ENCODE measurements around the gene INSR.
"Not testable (repeated sequence)": the region's sequence is repeated elsewhere in the genome, so short reads cannot be mapped to it uniquely, and the experiment has no call there.

The INSR gene

DNA sequence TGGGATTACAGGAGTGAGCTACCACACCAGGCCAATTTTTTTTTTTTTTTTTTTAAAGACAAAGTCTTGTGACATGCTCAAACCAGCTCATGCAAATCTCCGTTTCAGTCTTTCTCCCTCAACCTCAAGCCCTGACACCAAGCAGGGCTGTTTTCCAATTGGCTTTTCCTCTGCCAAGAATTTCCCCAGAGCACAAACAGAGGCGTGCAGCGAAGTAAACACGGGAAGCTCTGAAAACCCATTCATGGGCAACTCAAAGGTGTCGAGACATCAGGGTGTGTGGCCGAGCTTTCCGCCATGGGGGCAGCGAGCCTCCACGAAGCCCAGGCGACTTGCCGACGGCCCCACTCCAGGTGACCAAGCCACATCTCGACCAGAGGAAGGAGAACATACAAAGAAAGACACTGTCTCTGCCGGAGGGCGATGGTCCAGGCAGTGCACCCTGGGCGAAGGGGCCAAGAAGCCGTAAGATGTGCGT lies 70.0 kb downstream of the INSR start:
- peak; percentile 58 for DNase-seq (ENCODE audit: low spot score)

DNA sequence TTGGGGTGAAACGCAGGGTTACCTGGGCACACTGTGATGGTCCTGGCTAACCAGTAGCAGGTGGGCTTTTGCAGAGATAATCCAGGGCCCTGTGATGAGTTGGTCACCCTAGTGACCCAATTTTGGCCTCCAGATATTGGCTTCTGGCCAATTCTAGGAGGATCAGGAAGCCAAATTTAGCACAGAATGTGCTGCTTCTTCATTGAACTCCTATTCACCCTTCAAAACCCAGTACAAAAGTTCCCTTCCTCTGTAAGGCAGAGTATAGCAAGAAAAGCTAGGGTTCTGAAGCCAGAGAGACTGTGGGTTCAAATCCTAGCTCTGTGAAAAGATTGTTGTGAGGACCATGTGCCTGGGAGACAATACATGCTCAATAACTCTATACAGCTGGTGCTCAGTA lies 70.8 kb downstream of the INSR start:
- DNase-seq (ENCODE audit: low spot score) = no peak

DNA sequence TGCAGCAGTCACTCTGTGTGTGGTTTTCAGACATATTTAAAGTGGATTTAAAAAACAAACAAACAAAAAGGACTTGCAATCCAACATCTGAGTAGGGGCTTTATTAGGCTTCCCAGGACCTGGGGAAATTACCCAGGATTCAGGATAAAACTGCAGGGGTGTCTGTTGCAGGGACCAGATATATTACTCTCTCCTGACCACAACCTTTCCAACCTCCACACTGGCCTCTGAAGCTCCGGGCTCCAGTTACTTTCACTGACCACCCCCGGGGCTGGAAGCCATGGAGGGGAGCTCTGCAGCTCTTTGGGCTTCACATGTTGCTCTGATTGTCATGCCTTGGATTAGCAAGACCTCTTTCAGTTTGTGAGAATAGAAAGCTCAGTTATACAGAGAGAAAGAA lies 75.2 kb downstream of the INSR start:
- no peak for DNase-seq (ENCODE audit: low spot score)

DNA sequence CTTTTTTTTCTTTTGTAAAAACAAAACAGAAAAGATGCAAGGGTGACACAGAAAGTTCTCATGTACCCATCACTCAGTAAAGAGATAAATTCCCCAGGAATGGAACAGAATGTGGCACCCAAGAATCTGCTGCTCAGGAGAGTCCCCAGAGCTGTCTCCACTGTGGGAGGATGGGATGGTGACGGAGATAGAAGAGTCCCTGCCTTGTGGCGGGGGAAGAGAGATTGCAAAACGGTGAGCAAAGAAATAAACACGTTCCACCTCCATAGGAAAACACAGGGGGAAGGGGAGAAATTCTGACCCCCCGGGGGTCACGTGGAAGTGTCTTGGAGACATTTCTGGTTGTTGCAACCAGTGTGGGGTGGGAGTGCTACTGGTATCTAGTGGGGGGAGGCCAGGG lies 76.4 kb downstream of the INSR start:
- DNase-seq (ENCODE audit: low spot score) = no peak

DNA sequence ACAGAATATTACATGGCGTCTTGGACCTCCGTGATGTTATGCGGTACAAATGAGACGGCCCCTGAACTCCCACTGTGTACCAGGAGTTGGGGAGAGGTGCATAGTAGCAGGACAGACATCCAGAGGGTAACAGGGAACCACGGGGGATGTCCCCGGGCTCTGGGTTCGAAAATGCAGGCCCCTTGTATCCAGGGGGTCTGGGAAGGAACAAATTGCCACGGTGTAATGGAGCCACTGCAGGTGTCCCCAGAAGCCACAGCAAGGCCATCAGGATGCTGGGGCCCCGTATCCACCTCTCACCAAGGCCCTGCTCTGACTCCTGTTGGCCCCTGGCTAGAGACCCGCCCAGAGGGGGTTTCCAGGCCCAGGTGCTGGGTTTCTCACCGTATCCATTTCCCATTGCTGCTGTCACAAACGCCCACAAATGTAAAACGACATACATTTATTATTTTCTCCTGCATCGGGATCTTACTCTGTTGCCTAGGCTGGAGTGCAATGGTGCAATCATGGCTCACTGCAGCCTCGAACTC lies 77.8 kb downstream of the INSR start:
- no peak for DNase-seq (ENCODE audit: low spot score)

DNA sequence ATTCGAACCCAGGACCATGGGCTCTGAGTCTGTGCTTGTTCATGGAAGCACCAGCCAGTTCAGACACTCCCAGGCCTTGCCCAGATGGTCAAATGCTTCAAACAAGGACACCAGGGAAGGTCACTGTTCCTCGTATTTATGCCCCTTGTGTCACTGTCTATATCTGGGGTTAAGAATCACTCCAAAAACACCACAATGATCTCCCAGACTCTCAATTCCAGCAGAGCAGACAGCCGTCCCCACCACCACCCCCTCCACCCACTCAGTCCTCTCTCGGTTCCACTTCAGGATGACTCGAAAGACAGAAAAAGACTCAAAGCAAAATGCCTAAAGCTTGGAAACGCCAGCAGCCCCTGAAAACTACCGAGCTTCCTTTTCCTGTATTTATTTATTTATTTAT lies 79.0 kb downstream of the INSR start:
- DNase-seq (ENCODE audit: low spot score) = no peak

DNA sequence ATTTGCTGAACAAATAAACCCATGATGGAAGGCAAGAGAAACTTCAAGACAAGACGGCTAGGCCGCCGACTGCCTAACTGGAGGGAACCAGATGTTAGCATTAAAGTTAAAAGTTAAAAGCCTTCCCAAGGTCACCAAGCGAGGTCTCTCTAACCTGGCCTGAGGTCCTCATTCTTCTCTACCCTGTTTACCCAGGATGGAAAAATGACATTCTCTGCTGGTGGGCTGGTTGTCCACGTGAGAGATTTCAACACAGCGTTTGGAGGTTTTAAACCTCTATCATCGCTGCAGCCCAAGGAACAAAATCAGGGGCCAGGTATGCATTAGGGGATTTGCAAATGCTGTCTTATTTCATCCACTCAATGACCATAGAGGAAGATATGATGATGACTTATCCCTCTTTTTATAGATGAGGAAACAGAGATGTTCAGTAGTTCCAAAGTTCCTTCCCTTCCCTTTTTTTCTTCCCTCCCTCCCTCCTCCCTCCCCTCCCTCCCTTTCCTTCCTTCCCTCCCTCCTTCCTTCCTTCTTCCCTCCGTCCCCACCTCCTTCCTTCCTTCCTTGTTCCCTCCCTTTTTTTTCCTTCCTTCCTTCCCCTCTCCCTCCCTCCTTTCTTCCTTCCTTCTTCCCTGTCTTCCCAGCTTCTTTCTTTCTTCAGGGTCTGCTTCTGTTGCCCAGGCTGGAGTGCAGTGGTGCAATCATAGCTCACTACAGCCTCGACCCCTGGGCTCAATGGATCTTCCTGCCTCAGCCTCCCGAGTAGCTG lies 79.7 kb downstream of the INSR start:
- no peak for DNase-seq (ENCODE audit: low spot score)

DNA sequence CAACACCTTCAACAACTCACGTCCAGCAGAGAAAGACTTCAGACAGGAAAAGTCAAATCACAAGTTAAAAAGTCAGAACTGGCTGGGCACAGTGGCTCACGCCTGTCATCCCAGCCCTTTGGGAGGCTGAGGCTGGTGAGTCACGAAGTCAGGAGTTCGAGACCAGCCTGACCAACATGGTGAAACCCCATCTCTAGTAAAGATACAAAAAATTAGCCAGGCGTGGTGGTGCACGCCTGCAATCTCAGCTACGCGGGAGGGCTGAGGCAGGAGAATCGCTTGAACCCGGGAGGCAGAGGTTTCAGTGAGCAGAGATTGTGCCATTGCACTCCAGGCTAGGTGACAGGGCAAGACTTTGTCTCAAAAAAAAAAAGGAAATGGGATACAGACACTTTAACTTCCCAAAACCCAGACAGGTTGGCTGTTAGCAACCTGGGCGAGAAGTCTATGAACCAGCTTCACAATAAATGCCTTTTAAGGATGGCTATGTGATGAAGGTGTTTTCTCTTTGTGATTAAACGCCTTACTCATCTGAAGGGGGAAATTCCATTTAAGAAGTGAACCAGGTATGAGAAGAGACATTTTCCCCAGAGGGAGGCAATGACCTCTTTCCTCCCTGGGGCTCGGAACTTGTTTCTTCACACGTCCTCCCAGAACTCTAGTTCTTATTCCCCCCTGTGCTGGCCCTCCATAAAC lies 80.4 kb downstream of the INSR start:
- DNase-seq (ENCODE audit: low spot score) = no peak

DNA sequence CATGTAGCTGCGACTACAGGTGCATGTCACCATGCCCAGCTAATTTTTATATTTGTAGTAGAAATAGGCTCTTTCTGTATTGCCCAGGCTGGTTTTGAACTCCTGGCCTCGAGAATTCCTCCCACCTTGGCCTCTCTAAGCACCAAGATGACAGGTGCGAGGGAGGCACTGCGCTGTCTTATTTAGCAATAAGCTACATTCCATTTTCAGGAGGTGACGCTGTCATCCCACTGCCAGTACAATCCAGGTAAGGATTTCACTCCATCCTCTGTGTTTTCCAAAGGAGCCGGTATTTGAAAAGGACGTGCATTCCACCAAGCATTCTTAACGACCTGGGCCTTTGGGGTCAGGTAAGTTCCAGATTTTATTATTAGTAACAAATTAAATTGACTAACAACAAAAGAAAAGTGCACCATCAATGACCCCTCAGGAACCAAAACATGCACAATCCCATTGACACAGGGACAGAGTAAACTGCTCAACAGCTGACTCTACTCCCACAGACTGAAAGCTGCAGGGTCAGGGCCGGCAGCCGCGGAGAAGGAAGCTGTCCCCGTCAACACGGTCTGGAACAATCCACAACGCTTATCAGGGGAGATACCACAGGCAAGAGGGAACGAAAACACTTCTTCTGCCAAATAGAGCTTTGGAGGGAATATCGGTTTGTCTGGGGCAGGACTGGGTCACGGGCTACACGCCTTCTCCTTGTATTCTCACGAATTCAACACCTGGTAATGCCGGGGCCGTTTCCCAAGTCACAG lies 82.8 kb downstream of the INSR start:
- DNase-seq (ENCODE audit: low spot score) = no peak

DNA sequence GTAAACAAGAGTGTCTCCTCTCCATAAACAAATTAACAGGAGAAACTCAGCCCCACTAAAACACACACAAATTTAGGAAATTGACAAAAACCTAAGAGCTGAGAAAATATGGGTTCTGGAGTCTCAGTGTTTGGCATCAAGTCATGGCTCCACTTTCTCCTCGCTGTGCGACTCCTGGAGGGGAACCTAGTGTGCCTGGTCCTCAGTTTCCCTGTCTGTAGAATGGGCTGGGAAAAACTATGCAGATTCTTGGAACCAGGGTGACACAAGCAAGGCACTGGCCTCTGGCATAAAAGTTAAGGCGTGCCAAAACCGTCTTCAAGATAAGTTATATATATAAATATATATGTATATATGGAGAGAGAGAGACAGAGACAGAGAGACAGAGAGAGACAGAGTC lies 83.9 kb downstream of the INSR start:
- no peak for DNase-seq (ENCODE audit: low spot score)

DNA sequence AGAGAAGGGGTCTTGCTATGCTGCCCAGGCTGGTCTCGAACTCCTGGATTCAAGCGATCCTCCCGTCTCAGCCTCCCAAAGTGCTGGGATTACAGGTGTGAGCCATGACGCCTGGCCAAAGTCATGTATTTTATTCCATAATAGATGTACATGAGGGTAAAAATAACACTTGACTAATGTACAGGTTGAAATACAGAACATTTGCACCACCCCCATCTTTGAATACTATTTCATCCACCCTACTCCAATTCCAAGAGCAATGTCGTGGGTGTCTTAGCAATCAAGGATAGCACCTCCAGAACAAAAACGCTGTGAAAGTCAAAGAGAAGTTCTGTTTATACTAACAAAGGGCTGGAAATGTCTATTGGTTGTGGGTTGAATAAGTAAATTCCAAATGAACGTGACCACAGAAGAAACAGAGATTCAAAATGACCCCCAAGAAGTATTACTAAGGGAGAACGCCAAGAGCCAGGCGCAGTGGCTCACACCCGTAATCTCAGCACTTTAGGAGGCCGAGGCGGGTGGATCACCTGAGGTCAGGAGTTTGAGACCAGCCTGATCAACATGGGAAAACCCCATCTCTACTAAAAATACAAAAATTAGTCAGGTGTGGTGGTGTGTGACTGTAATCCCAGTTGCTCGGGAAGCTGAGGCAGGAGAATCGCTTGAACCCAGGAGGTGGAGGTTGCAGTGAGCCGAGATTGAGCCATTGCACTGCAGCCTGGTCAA lies 84.5 kb downstream of the INSR start:
- DNase-seq (ENCODE audit: low spot score) = not testable (repeated sequence)

DNA sequence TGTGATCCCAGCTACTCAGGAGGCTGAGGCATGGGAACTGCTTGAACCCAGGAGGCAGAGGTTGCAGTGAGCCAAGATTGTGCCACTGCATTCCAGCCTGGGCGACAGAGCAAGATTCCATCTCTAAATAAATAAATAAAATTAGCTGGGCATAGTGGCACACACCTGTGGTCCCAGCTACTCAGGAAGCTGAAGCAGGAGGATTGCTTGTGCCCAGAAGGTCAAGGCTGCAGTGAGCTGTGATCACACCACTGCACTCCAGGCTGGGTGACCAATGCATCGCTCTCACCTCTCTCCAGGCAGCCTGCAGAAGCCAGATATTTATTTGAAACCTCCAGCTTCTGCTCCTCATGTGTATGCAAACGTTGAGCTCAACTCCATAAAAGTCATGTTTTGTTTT lies 85.2 kb downstream of the INSR start:
- DNase-seq (ENCODE audit: low spot score) = not testable (repeated sequence)

DNA sequence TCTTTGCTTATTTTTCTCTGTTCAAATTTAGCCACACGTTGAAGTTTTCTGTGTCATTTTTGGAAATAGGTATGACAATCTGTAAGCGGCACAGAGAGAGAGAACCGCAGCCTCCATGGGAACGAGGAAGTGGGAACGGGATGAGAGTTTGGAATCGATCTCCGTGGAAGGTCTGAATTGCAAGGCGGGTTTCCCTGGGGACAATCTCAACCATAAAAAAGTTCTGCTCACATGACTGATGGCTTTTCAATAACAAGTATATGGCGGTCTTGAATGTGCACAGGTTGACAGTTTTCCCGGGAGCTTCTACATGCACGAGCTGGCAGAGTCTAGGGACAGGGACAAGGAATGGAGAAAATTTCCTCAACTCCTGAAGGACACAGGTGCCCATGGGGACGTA lies 90.9 kb downstream of the INSR start:
- DNase-seq (ENCODE audit: low spot score) = no peak

DNA sequence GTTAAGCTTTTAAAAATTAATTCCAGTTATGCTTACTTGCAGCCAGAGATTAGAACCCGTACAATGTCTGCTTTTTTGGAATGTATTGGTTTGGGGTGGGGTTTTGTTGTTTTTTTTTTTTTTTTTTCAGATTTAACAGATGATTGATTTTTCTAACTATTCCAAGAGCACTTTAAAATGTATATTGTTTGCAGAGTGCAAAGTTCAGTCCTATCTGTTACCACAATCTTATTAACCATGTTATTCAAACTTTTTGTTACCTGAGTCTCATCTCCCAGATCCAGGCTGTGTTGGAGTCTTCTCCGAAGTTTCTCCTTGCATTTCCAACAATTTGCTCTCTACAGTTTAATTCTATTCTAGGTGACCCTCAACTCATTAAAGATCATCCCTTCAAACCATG lies 91.3 kb downstream of the INSR start:
- DNase-seq (ENCODE audit: low spot score) = no peak

DNA sequence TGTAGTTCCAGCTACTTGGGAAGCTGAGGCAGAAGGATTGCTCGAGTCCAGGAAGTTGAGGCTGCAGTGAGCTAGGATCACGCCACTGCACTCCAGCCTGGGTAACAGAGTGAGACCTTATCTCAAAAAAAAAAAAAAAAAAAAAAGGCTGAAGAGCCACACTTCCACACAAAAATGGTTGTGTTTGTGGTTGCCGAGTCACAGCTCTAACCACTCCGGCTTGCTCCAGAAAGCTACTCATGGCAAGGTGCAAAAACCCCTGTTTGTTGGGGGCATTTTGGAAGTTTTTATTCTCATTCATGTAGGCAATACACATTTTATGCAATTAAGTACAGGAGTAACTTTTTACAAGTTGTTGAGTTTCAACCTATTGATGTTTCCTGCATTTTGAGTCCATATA lies 93.5 kb downstream of the INSR start:
- no peak for DNase-seq (ENCODE audit: low spot score)

DNA sequence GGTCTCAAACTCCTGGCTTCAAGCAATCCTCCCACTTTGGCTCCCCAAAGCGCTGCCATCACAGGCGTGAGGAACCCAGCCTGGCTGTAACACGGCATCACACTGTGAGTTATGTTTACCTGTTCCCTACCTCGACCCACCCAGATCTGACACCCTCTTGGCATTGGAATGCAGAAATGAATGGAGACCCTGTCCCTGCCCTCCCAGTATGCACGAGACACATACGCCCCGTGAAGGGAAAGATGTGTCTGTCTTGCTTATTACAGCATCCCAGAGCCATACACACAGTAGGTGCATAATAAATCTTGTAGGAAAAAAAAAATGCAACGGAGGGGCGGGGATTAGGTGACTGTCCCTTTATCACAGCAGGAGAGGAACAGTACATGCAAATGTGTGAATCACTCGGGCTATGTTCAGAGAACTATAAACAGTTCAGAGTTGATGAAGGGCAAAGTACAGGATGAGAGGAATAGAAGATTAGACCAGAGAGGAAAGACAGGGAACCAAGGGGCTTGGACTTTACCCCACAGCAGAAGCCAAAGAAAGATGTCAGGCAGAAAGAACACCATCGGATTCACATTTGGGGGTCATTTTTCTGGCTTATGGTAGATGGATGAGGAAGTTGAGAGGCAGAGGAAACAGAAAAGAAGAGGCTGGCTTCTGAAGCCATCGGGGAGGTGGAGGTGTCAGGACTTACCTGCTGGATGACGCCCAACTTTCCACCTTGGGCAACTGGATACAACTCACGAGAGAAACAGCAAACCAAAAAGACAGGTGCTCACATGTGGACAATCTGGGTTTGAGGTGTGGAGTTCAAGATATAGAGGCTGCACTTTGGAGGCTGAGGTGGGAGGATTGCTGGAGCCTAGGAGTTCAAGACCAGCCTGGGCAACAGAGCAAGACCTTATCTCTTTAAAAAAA lies 94.3 kb downstream of the INSR start:
- no peak for DNase-seq (ENCODE audit: low spot score)

DNA sequence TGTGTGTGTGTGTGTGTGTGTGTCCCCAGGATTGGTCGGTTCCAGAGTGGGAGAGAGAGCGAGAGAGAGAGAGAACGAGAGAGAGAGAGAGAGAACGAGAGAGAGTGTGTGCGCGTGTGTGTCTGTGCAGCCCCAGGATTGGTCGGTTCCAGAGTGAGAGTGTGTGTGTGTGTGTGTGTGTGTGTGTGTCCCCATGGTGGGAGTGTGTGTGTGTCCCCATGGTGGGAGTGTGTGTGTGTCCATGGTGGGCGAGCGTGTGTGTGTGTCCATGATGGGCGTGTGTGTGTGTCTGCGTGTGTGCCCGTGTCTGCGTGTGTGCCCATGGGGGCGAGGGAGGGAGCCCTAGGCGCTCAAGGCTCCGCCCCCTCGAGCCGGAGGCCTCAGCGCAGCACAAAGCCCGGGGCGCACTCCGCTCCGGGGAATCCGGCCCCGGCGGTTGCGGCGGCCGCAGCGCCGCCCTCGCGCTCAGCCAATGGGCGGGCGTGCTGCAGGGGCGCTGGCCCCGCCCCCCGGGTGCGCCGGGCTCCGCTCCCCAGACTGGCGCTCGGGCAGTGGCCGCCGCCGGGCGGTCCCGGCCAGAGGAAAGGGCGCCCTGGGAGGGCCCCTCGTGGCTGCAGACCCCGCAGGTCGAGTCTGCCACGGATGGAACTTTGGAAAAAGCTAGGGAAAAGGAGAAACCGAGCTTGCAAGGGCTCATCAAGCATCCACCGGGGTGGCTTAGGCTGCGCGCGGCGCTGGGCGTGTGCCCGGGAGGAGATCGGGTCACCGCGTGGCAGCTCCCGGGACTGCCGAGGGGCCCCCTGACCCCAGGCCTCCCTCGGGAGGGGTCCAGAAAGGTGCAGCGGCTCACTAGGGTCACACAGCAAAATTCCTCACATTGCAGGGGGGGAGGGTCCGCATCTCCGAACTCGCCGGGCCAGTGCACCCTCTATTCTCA lies 96.2 kb downstream of the INSR start:
- peak; percentile 94 for DNase-seq (ENCODE audit: low spot score)

DNA sequence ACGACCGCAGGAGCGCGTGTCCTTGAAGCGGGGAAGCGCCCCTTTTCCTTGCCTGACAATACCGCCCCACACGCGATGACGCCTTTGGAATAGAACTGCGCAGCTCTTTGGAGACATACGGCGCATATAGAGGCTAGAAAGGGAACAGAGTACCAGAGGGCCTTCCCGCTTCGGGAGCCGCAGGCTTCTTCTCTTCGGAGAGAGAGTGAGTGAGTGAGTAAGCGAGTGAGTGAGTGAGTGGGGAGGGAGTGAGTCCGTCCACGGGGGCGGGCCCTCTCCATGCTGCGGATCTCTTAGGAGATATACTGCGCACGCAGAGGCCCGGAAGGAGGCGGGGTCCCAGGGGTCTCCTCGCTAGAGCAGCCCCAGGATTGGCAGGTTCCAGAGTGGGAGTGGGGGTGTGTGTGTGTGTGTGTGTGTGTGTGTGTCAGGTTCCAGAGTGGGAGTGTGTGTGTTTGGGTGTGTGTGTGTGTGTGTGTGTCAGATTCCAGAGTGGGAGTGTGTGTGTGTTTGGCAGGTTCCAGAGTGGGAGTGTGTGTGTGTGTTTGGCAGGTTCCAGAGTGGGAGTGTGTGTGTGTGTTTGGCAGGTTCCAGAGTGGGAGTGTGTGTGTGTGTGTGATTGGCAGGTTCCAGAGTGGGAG lies 97.0 kb downstream of the INSR start:
- peak; percentile 90 for DNase-seq (ENCODE audit: low spot score)

DNA sequence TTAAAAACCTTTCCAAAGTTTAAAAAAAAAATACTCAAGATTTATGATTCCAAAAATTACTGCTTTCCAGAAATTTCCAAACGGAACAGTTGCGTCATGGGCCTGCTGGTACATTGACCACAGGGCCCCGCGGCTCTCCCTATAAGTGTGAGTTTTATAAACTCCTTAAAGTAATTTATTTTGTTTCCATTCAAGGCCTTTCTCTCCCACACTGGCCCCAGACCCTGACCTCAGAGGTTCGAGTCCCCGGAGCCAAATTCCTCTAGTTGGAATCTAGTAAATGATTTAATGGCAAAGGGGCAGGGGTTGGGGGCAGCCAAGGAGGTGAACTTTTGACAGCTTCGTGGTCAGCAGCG lies 97.5 kb downstream of the INSR start:
- no peak for DNase-seq (ENCODE audit: low spot score)
